Activated CD8-positive, alpha-beta T cell treated with anti-CD3 and anti-CD28 coated beads, Interleukin-2, amount 10 ng/mL, durations not matched to agents 7 days and 5 days (primary cell): Measurements from ENCODE around the gene KLF2. TPM values are rescaled to one million over a fixed set of nuclear protein-coding genes. Genes with fewer than 3 reads are reported as not detected.
A peak's percentile ranks its signal among the peaks of the same experiment; 100 is the strongest.
"Not testable (repeated sequence)": the region's sequence is repeated elsewhere in the genome, so short reads cannot be mapped to it uniquely, and the experiment has no call there.

Experiments used
- ATAC-seq: fragments of 150-1000 bp; cut with Tn5 transposase; one replicate; pipeline ENCODE4 v1.10.0; 2021; ENCODE audit warnings: moderate library complexity
- CTCF ChIA-PET: fragments of 350-600 bp; sonication (Branson Sonifier 250); formaldehyde crosslinking; loops from one replicate; lab custom pipeline; 2021; ENCODE audit warnings: antibody characterized with exemption; lab: Charles Lee
- POLR2A ChIA-PET: fragments of 350-600 bp; sonication (Branson Sonifier 250); formaldehyde crosslinking; loops from one replicate; lab custom pipeline; 2021; ENCODE audit warnings: antibody characterized with exemption; lab: Charles Lee
- DNase-seq: peaks from one replicate; pipeline ENCODE4 v3.0.0-alpha.2; 2020
- H3K27ac Mint-ChIP-seq: one replicate; pipeline ENCODE4 v1.8.0; 2021; ENCODE audit warnings: mild to moderate bottlenecking, mixed read lengths
- H3K27me3 Mint-ChIP-seq: one replicate; pipeline ENCODE4 v1.8.0; 2021; ENCODE audit warnings: low read depth, mixed read lengths
- H3K36me3 Mint-ChIP-seq: one replicate; pipeline ENCODE4 v1.8.0; 2021; ENCODE audit warnings: low read depth, mixed read lengths
- H3K4me1 Mint-ChIP-seq: one replicate; pipeline ENCODE4 v1.8.0; 2021; ENCODE audit warnings: low read depth, mixed read lengths
- H3K4me3 Mint-ChIP-seq: one replicate; pipeline ENCODE4 v1.8.0; 2021; ENCODE audit warnings: mild to moderate bottlenecking, mixed read lengths
- H3K9me3 Mint-ChIP-seq: one replicate; pipeline ENCODE4 v1.8.0; 2022; ENCODE audit warnings: mixed read lengths; ENCODE audit not compliant: insufficient read depth
- total RNA-seq, 2 experiments: library from RNA; stranded (reverse); gene quantifications; one replicate each; pipeline ENCODE4 v1.2.3, GENCODE V29; 2021

The KLF2 gene
- total RNA-seq, 2 experiments from 2014 or later = 96.0 to 100 TPM

DNA sequence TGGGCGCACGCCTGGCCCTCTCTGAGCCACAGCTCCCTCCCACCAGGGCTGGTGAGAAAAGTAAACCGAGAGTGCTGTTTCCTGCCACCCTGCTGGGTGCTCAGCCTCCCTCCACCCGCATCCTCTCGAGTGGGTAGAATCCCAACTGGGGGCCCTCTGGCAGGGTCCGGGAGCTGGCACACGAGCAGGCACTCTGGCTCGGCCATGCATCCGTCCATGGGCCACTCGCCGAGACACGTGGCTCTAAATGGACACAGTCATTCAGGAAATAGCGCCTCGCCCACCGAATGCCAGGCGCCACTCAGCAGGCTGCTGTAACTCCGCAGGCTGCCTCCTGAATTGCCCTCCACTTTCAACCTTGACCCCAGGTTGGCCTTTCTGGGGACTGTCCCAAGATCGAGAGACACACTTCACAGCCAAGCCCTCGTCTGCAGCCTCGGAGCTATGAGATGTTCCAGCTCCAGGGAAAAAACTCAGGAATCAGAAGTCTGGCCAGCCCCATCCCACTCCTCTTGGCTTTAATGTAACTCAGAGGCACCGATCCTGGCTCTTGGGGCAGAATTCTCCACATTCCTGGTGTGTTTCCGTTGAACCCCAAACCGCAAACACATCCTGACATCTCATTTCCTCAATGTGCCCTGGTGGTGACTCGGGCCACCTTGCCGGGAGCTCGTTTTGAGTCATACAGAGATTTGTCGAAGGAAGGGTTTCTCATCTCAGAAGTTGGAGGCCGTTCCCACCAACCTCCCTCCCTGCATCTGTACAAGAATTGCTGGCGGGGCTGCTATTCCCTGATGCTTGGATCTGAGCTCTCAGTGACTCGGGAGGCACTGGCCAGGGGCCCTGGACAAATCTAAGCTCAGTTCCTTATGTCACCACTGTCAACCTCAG lies 14.1 kb downstream of the KLF2 start:
- ATAC-seq = peak; percentile 70

DNA sequence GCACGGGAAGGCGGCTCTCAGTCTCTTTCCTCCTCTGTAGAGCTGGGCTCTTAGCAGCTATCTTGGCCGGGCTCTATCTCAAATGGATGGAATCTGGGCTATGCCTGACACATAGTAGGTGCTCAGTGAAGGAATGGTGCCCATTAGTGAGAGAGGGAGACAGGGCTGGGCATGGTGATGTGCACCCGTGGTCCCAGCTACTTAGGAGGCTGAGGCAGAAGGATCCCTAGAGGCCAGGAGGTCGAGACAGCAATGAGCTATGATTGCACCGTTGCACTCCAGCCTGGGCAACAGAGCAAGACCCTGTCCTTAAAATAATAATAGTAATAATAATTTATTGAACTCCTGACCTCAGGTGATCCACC lies 14.7 kb downstream of the KLF2 start:
- Mint-ChIP-seq H3K4me1 (peaks cover 66% of the 10 kb centered on the region), H3K36me3 (peaks cover 5% of the 10 kb centered on the region), H3K27ac (peak overlapping the region; percentile 90), H3K4me3 (peak overlapping the region; percentile 65), H3K9me3 (no peaks in the 10 kb centered on the region), H3K27me3 (peaks cover 11% of the 10 kb centered on the region)
- ChIA-PET POLR2A (interaction anchor here (1.2 to 4.6 kb wide), 7 partner anchors 10 to 44 kb away, joined by 4 to 71 read pairs (median 15); partner anchors contain the start of gene KLF2), CTCF (interaction anchor here (0.7 to 3.5 kb wide), 9 partner anchors 8 to 47 kb away, joined by 3 to 21 read pairs (median 13); no protein-coding TSS in a partner anchor)
- ATAC-seq = no peak
- DNase-seq = no peak

More for the DNA sequence above, 14.1 kb downstream of the KLF2 start:
- H3K36me3 Mint-ChIP-seq = peaks cover 5% of the 10 kb centered on the region
- peak overlapping the region; percentile 90 for H3K27ac Mint-ChIP-seq
- H3K4me1 Mint-ChIP-seq = peaks cover 69% of the 10 kb centered on the region
- POLR2A ChIA-PET = interaction anchor here (1.2 to 4.6 kb wide), 7 partner anchors 10 to 44 kb away, joined by 4 to 71 read pairs (median 15); partner anchors contain the start of gene KLF2
- peaks cover 14% of the 10 kb centered on the region for H3K27me3 Mint-ChIP-seq
- no peaks in the 10 kb centered on the region for H3K9me3 Mint-ChIP-seq
- CTCF ChIA-PET = interaction anchor here (0.7 to 3.5 kb wide), 9 partner anchors 9 to 48 kb away, joined by 3 to 21 read pairs (median 13); no protein-coding TSS in a partner anchor
- peak overlapping the region; percentile 65 for H3K4me3 Mint-ChIP-seq
- peak; percentile 76 for DNase-seq

DNA sequence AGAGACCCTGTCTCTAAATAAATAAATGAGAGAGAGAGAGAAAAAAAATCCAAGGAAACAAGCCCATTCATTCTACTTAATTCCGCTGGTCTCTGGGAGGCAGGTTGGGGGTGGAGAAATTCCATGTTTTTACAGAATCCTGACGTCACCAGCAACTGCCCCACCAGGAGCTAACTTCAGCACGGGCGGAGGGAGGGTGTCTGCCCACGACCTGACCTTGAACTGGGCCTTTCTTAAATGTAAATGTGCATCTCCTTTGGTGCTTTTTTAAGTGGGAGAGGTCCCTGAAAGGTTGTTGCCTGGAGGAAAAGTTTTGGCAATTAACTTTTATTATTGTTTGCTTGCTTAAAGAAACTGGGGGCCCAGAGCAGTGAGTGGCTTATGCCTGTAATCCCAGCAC lies 15.5 kb downstream of the KLF2 start:
- Mint-ChIP-seq H3K4me3 (no peak overlapping the region), H3K27ac (peak overlapping the region; percentile 34), H3K27me3 (peaks cover 9% of the 10 kb centered on the region), H3K9me3 (no peaks in the 10 kb centered on the region), H3K36me3 (peaks cover 5% of the 10 kb centered on the region), H3K4me1 (peaks cover 66% of the 10 kb centered on the region)
- DNase-seq (no peak), ATAC-seq (no peak)
- ChIA-PET POLR2A (interaction anchor here (1.3 to 4.6 kb wide), 5 partner anchors 11 to 36 kb away, joined by 4 to 71 read pairs (median 36); partner anchors contain the start of gene KLF2), CTCF (interaction anchor here (1.5 to 3.5 kb wide), 6 partner anchors 10 to 47 kb away, joined by 3 to 21 read pairs (median 15); no protein-coding TSS in a partner anchor)

DNA sequence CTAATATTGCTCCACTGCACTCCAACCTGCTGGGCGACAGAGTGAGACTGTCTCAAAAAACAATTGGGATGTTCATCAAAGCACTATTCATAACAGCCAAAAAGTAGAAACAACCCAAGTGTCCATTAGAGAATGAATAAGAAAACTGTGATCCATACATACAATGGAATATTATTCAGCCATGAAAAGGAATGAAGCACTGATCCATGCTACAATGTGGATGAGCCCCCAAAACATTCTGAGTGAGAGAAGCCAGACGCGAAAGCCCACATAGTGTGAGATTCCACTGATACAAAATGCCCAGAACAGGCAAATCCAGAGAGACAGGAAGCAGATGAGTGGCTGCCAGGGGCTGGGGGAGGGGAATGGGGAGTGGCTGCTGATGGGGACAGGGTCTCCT lies 16.0 kb downstream of the KLF2 start:
- no peaks in the 10 kb centered on the region for H3K9me3 Mint-ChIP-seq
- no peak for ATAC-seq
- H3K27me3 Mint-ChIP-seq = peaks cover 13% of the 10 kb centered on the region
- H3K4me3 Mint-ChIP-seq = no peak overlapping the region
- H3K36me3 Mint-ChIP-seq = peaks cover 5% of the 10 kb centered on the region
- no peak for DNase-seq
- POLR2A ChIA-PET = interaction anchor here (1.1 to 4.6 kb wide), 2 partner anchors 12 to 13 kb away, joined by 3 to 71 read pairs; no protein-coding TSS in a partner anchor
- peak overlapping the region; percentile 1 for H3K27ac Mint-ChIP-seq
- CTCF ChIA-PET = interaction anchor here (2.9 to 3.5 kb wide), 4 partner anchors 11 to 46 kb away, joined by 13 to 21 read pairs (median 18); no protein-coding TSS in a partner anchor
- peaks cover 69% of the 10 kb centered on the region for H3K4me1 Mint-ChIP-seq

DNA sequence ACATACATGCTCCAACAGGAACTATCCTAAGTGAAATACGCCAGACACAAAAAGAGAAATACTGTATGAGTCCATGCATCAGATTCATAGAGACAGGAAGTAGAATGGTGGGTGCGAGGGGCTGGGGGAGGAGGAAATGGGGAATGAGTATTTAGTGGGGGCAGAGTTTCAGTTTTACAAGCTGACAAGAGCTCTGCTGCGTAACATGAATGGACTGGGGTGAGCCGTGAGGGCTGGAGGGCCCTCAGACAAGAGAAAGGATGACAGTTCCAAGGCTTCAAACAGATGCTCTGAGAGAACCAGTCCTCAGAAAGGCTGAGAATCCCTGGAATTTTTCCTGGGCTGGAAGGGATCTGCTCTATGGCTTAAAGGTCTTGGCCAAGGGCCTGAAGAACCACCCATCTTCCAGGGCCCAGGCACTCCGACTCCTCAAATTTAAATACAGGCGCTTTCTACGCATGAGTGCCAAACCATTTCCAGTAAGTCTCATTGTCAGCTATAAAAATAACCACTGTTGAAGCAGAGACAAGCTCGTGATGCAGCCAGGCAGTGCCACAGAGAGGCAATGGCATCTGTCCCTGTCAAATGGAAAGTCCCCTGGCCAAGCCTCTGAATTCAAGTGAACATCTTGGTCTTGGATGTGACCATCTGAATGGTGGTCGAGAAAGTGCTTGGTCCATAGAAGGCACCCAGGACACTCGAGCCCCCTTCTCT lies 17.5 kb downstream of the KLF2 start:
- Mint-ChIP-seq H3K27ac (peak overlapping the region; percentile 88), H3K4me3 (peak overlapping the region; percentile 53), H3K4me1 (peaks cover 63% of the 10 kb centered on the region), H3K27me3 (peaks cover 7% of the 10 kb centered on the region), H3K9me3 (no peaks in the 10 kb centered on the region), H3K36me3 (peaks cover 5% of the 10 kb centered on the region)
- ATAC-seq (peak; percentile 50), DNase-seq (peak; percentile 76)
- POLR2A ChIA-PET = interaction anchor here (0.6 to 2.5 kb wide), 11 partner anchors 13 to 256 kb away, joined by 3 to 31 read pairs (median 4); no protein-coding TSS in a partner anchor
- CTCF ChIA-PET = interaction anchor here (1.0 to 3.3 kb wide), 12 partner anchors 12 to 156 kb away, joined by 3 to 19 read pairs (median 8); no protein-coding TSS in a partner anchor

DNA sequence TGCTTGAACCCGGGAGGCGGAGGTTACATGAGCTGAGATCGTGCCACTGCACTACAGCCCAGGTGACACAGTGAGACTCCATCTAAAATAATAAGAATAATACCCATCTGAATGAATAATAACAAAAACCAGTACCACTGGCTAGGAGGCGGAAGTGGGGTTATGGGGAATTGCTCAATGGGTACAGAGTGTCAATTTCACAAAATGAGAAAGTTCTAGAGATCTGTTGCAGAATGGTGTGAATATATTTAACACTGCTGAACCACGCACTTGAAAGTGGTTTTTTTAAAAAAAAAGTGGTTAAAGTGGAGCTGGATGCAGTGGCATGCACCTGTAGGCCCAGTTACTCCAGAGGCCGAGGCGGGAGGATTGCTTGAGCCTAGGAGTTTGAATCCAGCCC lies 18.5 kb downstream of the KLF2 start:
- Mint-ChIP-seq H3K9me3 (no peaks in the 10 kb centered on the region), H3K27ac (peak overlapping the region; percentile 72), H3K36me3 (peaks cover 7% of the 10 kb centered on the region), H3K4me1 (peaks cover 55% of the 10 kb centered on the region), H3K4me3 (no peak overlapping the region), H3K27me3 (peaks cover 7% of the 10 kb centered on the region)
- ChIA-PET CTCF (interaction anchor here (1.3 to 3.3 kb wide), 10 partner anchors 13 to 157 kb away, joined by 3 to 19 read pairs (median 8); no protein-coding TSS in a partner anchor), POLR2A (interaction anchor here (0.7 to 2.5 kb wide), 6 partner anchors 14 to 1937 kb away, joined by 4 to 31 read pairs (median 11); no protein-coding TSS in a partner anchor)
- ATAC-seq (no peak), DNase-seq (no peak)

DNA sequence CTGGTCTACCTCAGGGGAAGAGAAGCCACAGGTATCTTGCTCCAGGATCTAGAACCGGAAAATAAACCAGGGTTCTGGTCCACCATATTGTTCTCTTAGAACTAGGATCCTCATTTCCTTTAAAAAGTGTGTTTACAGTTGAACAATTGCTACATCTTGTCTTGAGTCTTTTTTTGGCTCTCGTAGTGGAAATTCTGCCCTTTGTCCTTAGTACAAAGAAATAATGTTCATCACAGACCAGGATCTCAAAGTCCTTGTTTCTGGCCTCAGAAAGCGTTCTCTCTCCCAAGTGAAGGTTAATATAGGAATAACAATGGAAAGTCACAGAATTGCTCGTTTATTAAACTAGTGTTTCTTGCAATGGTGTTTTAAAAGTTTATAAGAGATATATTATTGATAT lies 20.8 kb downstream of the KLF2 start:
- peaks cover 7% of the 10 kb centered on the region for H3K36me3 Mint-ChIP-seq
- H3K4me1 Mint-ChIP-seq = peaks cover 35% of the 10 kb centered on the region
- ChIA-PET CTCF (interaction anchor here (1.6 kb wide), 1 partner anchor 38 kb away, joined by 6 read pairs; no protein-coding TSS in a partner anchor), POLR2A (no interaction called here)
- H3K27me3 Mint-ChIP-seq = peaks cover 7% of the 10 kb centered on the region
- no peak overlapping the region for H3K4me3 Mint-ChIP-seq
- no peak for DNase-seq
- no peak overlapping the region for H3K27ac Mint-ChIP-seq
- no peak for ATAC-seq
- no peaks in the 10 kb centered on the region for H3K9me3 Mint-ChIP-seq

DNA sequence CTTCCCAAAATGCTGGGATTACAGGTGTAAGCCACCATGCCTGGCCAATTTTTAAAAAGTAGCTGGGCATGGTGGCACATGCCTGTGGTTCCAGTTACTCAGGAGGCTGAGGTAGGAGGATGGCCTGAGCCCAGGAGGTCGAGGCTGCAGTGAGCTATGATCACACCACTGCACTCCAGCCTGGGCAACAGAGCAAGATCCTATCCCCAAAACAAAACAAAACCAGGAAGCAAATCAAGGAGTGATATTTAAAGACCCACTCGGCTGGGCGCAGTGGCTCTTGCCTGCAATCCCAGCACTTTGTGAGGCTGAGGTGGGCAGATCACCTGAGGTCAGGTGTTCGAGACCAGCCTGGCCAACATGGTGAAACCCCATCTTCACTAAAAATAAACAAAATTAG lies 22.5 kb downstream of the KLF2 start:
- H3K27ac Mint-ChIP-seq, POLR2A ChIA-PET: not testable (repeated sequence)

DNA sequence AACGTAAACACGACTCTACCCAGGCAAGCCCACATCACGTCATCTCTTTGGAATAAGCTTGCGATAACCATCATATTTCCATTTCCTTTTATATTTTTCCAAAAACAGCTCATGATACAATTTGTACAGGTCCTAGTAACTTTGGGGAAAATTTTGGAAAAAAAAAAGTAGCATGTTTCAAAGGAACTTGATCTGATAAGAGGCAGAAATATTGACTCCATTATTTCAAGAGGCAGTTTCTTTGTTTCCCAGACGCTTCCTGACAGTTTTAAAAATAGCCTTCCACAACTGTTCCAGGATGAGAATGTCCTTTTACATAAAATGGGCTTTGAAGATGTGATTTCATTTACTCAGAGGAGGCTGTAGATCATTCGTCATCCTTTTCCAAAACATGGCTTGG lies 23.1 kb downstream of the KLF2 start:
- no peaks in the 10 kb centered on the region for H3K9me3 Mint-ChIP-seq
- no peak for ATAC-seq
- ChIA-PET CTCF (interaction anchor here (0.7 to 2.0 kb wide), 2 partner anchors 9 to 35 kb away, joined by 3 to 7 read pairs; no protein-coding TSS in a partner anchor), POLR2A (no interaction called here)
- H3K4me3 Mint-ChIP-seq = no peak overlapping the region
- peaks cover 10% of the 10 kb centered on the region for H3K27me3 Mint-ChIP-seq
- peaks cover 5% of the 10 kb centered on the region for H3K36me3 Mint-ChIP-seq
- H3K27ac Mint-ChIP-seq = no peak overlapping the region
- no peak for DNase-seq
- peaks cover 19% of the 10 kb centered on the region for H3K4me1 Mint-ChIP-seq

More for the DNA sequence above, 22.5 kb downstream of the KLF2 start:
- H3K9me3 Mint-ChIP-seq, H3K27me3 Mint-ChIP-seq, H3K36me3 Mint-ChIP-seq, ATAC-seq, H3K4me3 Mint-ChIP-seq, DNase-seq: not testable (repeated sequence)
- H3K4me1 Mint-ChIP-seq = peaks cover 25% of the 10 kb centered on the region
- CTCF ChIA-PET = interaction anchor here (0.7 to 2.0 kb wide), 2 partner anchors 8 to 35 kb away, joined by 3 to 7 read pairs; no protein-coding TSS in a partner anchor

DNA sequence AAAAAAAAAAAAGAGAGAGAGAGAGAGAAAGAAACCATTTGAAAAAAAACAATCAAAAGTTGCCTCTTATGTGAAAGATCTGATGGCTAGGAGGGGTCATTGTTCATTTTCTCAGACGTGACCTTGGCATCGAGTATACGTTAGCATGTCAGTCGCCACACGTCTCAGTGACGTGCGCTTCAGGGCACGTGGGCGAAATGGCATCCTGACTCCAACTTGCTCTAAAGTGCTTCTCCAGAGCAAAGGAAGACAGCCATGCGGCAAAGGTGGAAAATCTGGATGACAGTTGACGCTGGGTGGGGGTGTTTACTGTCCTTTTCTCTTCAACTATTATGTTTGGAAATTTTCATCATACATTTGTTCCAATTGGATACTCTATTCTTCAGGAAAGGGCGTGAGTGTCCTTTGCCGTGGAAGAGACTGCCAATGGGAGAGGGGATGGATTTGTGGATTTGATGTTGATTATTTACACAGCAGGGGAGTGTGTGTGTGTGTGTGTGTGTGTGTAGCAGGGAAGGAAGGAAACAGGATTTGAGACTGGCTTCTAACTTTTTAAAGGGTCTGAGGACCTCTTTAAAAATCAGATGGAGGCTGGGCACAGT lies 25.0 kb downstream of the KLF2 start:
- Mint-ChIP-seq H3K36me3 (peaks cover 6% of the 10 kb centered on the region), H3K4me1 (peaks cover 18% of the 10 kb centered on the region), H3K27me3 (peaks cover 10% of the 10 kb centered on the region), H3K27ac (no peak overlapping the region), H3K4me3 (no peak overlapping the region), H3K9me3 (no peaks in the 10 kb centered on the region)
- POLR2A ChIA-PET = no interaction called here
- ATAC-seq (no peak), DNase-seq (no peak)
- CTCF ChIA-PET = no interaction called here
